Measurements from ENCODE around the gene ARHGAP30. TPM values are rescaled to one million over a fixed set of nuclear protein-coding genes. Genes with fewer than 3 reads are reported as not detected.

Gene ARHGAP30
- total RNA-seq, 4 donors from 2014 or later, result 0.88 to 3.4 (median 2.6) TPM

GRCh38 chr1:161044908-161045735, 24.6 kb downstream of the ARHGAP30 start:
- Histone ChIP-seq H3K27me3 (no peaks in the 10 kb centered on the region), H3K4me1 (peaks cover 0 to 6% of the 10 kb centered on the region in 2 donors), H3K36me3 (no peaks in the 10 kb centered on the region), H3K4me3 (peak overlapping the region; percentile 78 to 87), H3K27ac (peak overlapping the region; percentile 93 to 97), H3K9me3 (no peaks in the 10 kb centered on the region)
- intact Hi-C loops (cut with DNase I; ENCODE audit: low total_unique reads), result no loop called here
- peak; percentile 43 to 56 for DNase-seq
- TF ChIP-seq CTCF (IDR thresholded peaks at IDR 0.05), result no peak
- TF ChIP-seq POLR2A (IDR thresholded peaks at IDR 0.05), result peak in 1 of 2 donors; percentile 10

GRCh38 chr1:161044535-161044907, 25.2 kb downstream of the ARHGAP30 start:
- Histone ChIP-seq H3K27me3 (no peaks in the 10 kb centered on the region), H3K4me1 (peaks cover 0 to 6% of the 10 kb centered on the region in 2 donors), H3K4me3 (peak overlapping the region; percentile 78 to 87), H3K27ac (peak overlapping the region; percentile 93 to 97), H3K36me3 (no peaks in the 10 kb centered on the region), H3K9me3 (no peaks in the 10 kb centered on the region)
- intact Hi-C loops (cut with DNase I; ENCODE audit: low total_unique reads), result no loop called here
- no peak for DNase-seq
- no peak for TF ChIP-seq POLR2A (IDR thresholded peaks at IDR 0.05)
- TF ChIP-seq CTCF (IDR thresholded peaks at IDR 0.05), result no peak

GRCh38 chr1:161039546-161039945, 30.1 kb downstream of the ARHGAP30 start:
- TF ChIP-seq POLR2A (IDR thresholded peaks at IDR 0.05), result no peak
- TF ChIP-seq CTCF (IDR thresholded peaks at IDR 0.05), result no peak
- Histone ChIP-seq H3K4me1 (peaks cover 0 to 6% of the 10 kb centered on the region in 2 donors), H3K36me3 (no peaks in the 10 kb centered on the region), H3K9me3 (no peaks in the 10 kb centered on the region), H3K27me3 (no peaks in the 10 kb centered on the region), H3K4me3 (no peak overlapping the region), H3K27ac (no peak overlapping the region)
- no peak for DNase-seq
- intact Hi-C loops (cut with DNase I; ENCODE audit: low total_unique reads), result no loop called here

GRCh38 chr1:161039154-161039545, 30.5 kb downstream of the ARHGAP30 start:
- Histone ChIP-seq H3K9me3 (no peaks in the 10 kb centered on the region), H3K27me3 (no peaks in the 10 kb centered on the region), H3K36me3 (no peaks in the 10 kb centered on the region), H3K27ac (no peak overlapping the region), H3K4me3 (peak overlapping the region in 1 of 2 donors; percentile 46), H3K4me1 (peaks cover 0 to 3% of the 10 kb centered on the region in 2 donors)
- DNase-seq, result no peak
- TF ChIP-seq POLR2A (IDR thresholded peaks at IDR 0.05) (no peak), CTCF (IDR thresholded peaks at IDR 0.05) (no peak)
- intact Hi-C loops (cut with DNase I; ENCODE audit: low total_unique reads), result no loop called here

GRCh38 chr1:161038523-161039153, 31.1 kb downstream of the ARHGAP30 start, which contains the start of gene TSTD1:
Gene TSTD1, minus strand, starts transcription at chr1:161038964. Its CDS starts 75 bp downstream, at chr1:161038889.
- no peak for TF ChIP-seq CTCF (IDR thresholded peaks at IDR 0.05)
- TF ChIP-seq POLR2A (IDR thresholded peaks at IDR 0.05), result no peak
- Histone ChIP-seq H3K9me3 (no peaks in the 10 kb centered on the region), H3K27ac (no peak within 1 kb of the TSS), H3K36me3 (no peaks in the 10 kb centered on the region), H3K4me1 (no peaks in the 10 kb centered on the region), H3K4me3 (peak within 1 kb of the TSS; percentile 2 to 46), H3K27me3 (no peaks in the 10 kb centered on the region)
- intact Hi-C loops (cut with DNase I; ENCODE audit: low total_unique reads), result no loop called here
- DNase-seq, result peak in 1 of 2 donors; percentile 29
